Activated T-cell treated with anti-CD3 and anti-CD28 coated beads for 1 hour (primary cell): ENCODE data around the gene SDF2.
A peak's percentile ranks its signal among the peaks of the same experiment; 100 is the strongest.

Source experiments
- DNase-seq: peaks from one replicate; pipeline ENCODE4 v3.0.0-alpha.2; 2020; ENCODE audit warnings: low read depth

The SDF2 gene

GRCh38 chr17:28661635-28662526, at the start of gene SDF2, which contains the start of gene SUPT6H:
TSS of gene SDF2 (minus strand) at chr17:28661906. CDS start at chr17:28661876, 30 bp downstream.
TSS of gene SUPT6H (plus strand) at chr17:28662205. CDS start at chr17:28673402, 11,197 bp downstream.
- peak; percentile 90 for DNase-seq

GRCh38 chr17:28710861-28711722, 49.4 kb upstream of the SDF2 start:
- DNase-seq: peak; percentile 86

DNA sequence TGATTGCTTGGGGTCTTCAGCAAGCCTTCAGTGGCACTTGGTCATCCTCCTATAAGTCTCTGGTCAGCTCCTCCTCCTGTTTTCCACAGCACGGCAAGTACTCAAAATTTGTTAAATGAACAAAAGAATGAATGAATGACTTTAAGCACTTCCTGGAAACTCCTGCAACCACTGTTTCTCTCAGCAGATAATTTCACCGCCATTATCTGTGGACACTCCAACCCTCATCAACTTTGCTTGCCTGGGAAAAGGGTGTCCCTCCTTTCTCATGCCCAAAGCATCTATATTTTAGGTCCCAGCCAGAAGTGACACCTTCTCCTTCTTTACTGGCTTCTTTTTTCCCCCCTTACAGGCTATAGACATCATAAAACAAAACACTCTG, 45.6 kb upstream of the SDF2 start:
- DNase-seq: no peak

DNA sequence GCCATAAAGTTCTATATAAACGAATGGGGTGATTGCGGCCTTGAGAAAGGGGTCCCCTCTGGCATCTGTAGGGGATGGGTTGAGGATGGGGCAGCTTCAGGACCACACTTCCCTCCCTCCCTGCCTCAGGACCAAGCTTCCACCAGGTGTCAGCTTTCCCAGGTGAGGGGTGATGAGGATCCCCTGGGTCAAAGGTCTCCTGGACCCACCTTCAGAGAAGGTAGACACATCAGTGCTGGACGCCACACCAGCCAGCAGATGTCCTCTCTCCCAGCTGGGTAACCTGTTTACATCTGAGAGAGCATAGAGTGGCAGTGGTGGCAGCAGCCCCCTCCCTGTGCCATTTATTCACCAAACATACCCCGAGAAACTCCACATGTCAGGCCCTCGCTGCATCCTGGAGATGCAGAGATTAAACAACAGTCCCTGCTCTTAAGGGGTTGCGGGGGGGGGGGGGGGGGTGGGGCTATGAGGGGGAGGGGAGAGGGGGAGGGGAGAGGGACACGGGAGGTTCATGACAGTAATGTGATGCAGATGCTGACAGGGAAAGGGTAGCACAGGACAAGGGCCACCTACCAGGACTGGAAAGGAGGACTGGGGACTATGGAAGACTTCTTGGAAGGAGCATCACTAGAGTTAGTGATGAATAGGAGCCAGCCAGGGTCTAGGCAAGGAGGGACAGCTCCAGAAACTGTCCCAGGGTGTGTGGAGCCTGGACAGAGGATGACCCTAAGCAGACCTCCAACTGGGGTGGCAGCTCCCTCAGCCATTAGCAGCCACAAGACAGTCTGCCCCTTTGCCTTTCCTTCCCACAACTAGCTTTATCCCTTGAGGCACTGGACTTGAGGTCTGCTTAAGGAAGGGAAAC, 45.0 kb upstream of the SDF2 start:
- DNase-seq: no peak

- no peak for DNase-seq
These were observed 44.1 kb upstream of the SDF2 start for GRCh38 chr17:28705728-28706334.

DNA sequence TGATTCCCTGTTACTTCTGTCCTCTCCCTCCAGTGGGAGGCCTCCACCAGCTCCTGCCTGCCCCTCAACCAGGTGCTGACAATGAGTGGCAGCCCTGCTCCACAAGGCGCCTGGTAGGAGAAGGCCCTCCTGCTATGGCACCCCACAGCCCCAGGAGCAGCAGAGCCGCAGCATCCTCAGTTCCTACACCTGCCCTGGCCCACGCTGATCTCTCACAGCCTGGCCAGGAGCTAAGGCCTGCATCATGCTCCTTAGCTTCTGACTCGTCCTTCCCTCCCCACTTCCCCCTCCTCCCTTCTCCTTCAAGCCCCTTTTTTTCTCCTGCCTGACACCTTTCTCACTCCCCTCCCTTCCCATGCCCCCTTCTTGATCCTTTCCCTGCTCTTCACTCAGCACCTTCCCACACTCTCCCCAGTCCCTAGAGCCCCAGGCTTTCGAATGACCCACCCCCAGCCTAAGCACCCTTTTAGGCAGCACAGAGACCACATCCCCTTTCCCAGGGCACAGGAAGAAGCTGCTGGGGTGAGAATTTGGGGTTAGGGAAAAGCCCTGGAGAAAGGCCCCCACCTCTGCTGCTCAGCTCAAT, 43.5 kb upstream of the SDF2 start:
- DNase-seq: no peak

- no peak for DNase-seq
These were observed 42.6 kb upstream of the SDF2 start for GRCh38 chr17:28704219-28704858.

- no peak for DNase-seq
These were observed 42.0 kb upstream of the SDF2 start for GRCh38 chr17:28703552-28704218.

DNA sequence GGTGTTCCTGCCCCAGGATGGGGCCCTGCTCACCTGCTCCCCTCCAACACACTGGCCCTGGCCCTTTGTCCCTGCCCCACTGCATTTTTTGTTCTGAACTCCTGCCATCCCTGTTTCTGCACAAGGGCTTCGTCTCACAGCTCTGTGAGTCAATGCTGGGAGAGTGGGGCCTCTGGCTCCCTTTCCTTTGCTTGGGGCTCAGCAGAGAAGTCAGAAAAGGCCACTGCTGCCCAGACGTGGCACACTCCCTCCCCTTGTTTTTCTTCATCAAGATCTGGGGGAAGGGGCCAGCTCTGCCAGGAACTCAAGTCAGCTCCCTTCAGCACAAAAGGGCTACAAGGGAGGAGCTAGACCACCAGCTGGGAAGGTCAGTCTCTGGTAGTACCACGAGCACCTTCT, 41.0 kb upstream of the SDF2 start:
- no peak for DNase-seq

- no peak for DNase-seq
These were observed 40.5 kb upstream of the SDF2 start for GRCh38 chr17:28702026-28702751.

DNA sequence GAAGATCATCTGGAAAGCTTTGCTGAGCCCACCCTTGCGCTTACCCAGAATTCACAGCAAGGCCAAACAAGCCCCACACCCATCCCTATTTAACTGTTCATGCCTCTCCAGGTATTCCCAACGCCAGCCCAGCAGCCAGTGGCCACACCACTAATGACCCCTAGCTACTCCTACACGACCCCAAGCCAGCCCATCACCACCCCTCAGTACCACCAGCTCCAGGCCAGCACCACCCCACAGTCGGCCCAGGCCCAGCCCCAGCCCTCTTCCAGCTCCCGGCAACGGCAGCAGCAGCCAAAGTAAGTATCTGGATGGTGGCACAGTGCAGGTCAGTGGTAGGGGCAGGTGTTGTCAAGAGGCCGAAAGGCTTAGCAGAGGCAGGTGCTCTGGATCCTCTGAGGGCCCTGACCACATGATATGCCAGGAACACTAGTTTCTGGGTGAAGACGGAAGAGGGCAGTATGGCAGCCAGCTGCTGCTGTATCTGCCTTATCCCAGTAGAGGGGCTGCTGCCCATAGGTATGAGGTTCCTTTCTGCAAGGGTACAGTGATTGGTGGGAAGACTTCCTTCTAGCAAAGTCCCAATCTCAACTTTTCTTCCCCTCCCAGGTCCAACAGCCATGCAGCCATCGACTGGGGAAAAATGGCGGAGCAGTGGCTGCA, 39.3 kb upstream of the SDF2 start:
- no peak for DNase-seq

DNA sequence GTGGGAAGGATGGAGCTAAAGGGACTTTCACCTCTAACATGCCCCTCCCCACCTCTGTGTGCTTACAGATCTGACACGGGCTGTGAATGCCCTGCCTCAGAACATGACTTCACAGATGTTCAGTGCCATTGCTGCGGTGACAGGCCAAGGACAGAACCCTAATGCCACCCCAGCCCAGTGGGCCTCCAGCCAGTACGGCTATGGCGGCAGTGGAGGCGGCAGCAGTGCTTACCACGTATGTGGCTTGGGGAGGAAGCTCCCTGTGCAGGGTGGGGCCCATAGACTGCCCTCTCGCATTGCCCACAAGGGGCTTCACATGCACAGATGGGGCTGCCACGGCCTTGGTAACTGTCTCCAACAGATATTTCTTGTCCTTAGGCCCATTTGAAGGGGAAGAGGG, 38.6 kb upstream of the SDF2 start:
- no peak for DNase-seq

DNA sequence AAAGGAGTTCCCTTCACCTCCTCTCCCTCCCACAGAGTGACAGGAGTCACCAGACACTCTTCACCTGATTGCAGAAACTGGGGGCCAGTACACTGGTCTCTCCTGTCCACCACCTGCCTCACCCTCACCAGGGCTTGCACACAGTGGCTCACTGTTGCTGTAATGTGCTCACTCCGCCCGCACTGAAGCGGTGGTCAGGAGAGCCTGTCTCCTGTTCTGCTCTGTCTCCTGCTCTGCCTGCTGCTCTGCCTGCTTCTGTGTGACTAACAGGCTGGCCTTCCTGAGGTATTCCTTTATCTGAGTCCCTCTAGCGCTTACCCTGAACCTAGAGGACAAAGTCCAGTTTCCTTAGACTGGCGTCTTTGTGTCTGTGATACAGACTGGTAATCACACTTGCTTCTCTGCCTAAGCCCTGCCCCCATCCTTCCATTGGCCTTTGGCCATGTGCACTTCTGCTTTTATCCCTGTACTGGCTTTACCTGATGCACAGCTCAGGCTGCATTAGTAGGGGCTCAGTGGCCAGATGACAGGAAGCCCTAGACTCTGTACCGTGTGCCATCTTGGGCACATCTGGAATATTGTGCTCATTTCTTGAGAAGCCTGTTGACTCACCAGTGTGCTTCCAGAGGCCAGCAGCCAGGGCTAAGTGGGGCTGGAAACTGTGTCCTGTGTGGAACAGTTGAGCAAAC, 36.7 kb upstream of the SDF2 start:
- DNase-seq: no peak

GRCh38 chr17:28693869-28694268, 32.2 kb upstream of the SDF2 start:
- no peak for DNase-seq

DNA sequence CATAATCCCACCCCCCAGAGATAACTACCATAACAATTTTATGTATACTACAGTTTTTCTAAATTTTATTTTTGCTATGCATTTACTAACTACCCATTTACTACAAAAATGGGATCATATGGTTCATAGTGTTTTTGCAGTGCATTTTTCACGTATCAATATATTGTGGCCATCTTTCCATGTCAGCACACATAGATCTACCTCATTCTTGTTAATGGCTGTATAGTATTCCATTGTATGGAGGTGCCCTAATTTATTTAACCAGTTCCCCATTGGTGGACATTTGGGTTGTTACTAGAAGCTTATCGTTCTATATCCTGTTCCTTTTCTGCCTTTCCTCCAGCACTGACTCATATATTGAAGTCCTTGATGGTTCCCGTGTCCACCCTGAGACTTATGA, 27.3 kb upstream of the SDF2 start:
- no peak for DNase-seq

DNA sequence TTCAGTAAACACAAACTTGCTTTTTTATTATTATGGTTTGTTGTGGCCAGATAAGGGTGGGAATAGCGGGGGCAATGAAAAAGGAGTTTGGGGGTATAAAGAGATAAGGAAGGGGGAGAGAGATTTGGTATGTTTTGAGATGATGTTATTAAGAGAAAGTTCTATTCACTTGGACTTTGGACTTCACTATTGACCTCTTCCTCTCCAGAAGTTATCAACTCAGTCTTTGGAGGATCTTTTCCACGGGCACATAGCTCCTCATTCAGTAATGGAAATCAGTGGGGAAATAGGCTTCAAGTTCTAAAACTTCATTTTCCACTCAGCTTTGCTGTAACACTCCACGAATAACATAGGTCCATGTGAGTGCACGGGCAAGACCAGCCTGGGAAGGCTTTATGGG, 26.8 kb upstream of the SDF2 start:
- DNase-seq: no peak

DNA sequence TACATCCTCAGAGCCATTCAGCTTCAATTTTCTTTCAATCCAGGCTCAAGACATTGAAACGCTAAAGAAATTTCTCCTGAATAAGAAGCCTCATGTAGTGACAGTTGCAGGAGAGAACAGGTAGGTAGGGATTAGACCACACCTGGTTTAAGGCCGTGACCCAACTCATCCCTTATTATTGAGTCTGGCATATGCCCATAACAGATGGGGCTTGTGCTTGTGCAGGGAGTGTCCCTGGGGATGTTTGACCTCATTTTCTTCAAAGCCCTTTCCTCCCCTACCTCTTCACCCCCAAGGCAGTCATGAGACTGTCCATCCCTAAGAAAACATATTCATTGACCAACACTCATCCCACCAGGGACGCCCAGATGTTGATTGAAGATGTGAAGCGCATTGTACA, 24.6 kb upstream of the SDF2 start:
- no peak for DNase-seq

DNA sequence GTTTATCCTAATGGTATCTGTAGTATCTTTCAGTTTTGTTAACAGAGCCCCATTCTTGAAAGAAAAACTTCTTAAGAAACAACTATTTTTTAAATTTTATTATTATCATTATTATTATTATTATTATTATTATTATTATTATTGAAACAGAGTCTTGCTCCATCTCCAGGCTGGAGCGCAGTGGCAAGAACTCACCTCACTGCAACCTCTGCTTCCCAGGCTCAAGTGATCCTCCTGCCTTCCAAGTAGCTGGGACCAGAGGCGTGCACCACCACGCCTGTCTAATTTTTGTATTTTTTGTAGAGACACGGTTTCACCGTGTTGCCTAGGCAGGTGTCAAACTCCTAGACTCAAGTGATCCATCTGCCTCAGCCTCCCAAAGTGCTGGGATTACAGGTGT, 23.7 kb upstream of the SDF2 start:
- no peak for DNase-seq
